Fibroblast of lung (primary cell): ENCODE results near the gene VPS13D. TPM values are rescaled to one million over a fixed set of nuclear protein-coding genes. Genes with fewer than 3 reads are reported as not detected.

Source experiments
- DNase-seq, 2 donors: peaks; one replicate each; pipeline versions ENCODE4 v3.0.0 to v3.0.0-alpha.2; 2010; ENCODE audit warnings: low read depth in 2 of 2
- H2AFZ ChIP-seq: 2 replicates; pipeline ENCODE4 v1.5.1; 2012; ENCODE audit warnings: low read length, control low read depth, inconsistent platforms
- H3K27ac ChIP-seq: 2 replicates; pipeline ENCODE4 v1.5.1; 2011; ENCODE audit warnings: low read length, control low read depth; ENCODE audit not compliant: insufficient read depth
- H3K27me3 ChIP-seq: 2 replicates; pipeline ENCODE4 v1.5.1; 2011; ENCODE audit warnings: mild to moderate bottlenecking, low read length; ENCODE audit not compliant: control insufficient read depth, insufficient read depth
- H3K36me3 ChIP-seq: 2 replicates; pipeline ENCODE4 v1.5.1; 2011; ENCODE audit warnings: low read length; ENCODE audit not compliant: control insufficient read depth, insufficient read depth
- H3K4me1 ChIP-seq: 2 replicates; pipeline ENCODE4 v1.5.1; 2011; ENCODE audit warnings: low read length; ENCODE audit not compliant: control insufficient read depth, insufficient read depth; ENCODE audit errors: extremely low read depth
- H3K4me2 ChIP-seq: 2 replicates; pipeline ENCODE4 v1.5.1; 2011; ENCODE audit warnings: low read length, control low read depth; ENCODE audit not compliant: insufficient read depth; ENCODE audit errors: extremely low read depth
- H3K4me3 ChIP-seq, 4 experiments: fragments of 200-600 bp in 1 of 4; sonication (generic) in 1 of 4; replicated peaks in 1 of 4; 2 replicates each; pipeline ENCODE4 v1.5.1; 2011 to 2016; ENCODE audit warnings: low read length in 4 of 4, low read depth in 3 of 4, mild to moderate bottlenecking in 3 of 4, control low read depth in 2 of 4, inconsistent platforms in 1 of 4, mixed read lengths in 1 of 4; ENCODE audit not compliant: insufficient read depth in 1 of 4; ENCODE audit errors: control extremely low read depth in 1 of 4
- H3K79me2 ChIP-seq: 2 replicates; pipeline ENCODE4 v1.5.1; 2012; ENCODE audit warnings: mild to moderate bottlenecking, low read length, inconsistent platforms; ENCODE audit not compliant: control insufficient read depth, insufficient read depth
- H3K9ac ChIP-seq: 2 replicates; pipeline ENCODE4 v1.5.1; 2011; ENCODE audit warnings: mild to moderate bottlenecking, low read length, control low read depth; ENCODE audit not compliant: insufficient read depth
- H3K9me3 ChIP-seq: 2 replicates; pipeline ENCODE4 v1.5.1; 2012; ENCODE audit warnings: low read depth, low read length; ENCODE audit not compliant: control insufficient read depth, insufficient read depth
- H4K20me1 ChIP-seq: 2 replicates; pipeline ENCODE4 v1.5.1; 2011; ENCODE audit warnings: low read length; ENCODE audit not compliant: control insufficient read depth, insufficient read depth; ENCODE audit errors: extremely low read depth
- CTCF ChIP-seq, 2 donors: IDR thresholded peaks in 1 of 2; conservative IDR thresholded peaks in 1 of 2; 1 replicate in 1 of 2; 2 replicates in 1 of 2; pipeline ENCODE4 v1.5.1; 2011 to 2012; ENCODE audit warnings: low read length in 2 of 2, control low read depth in 1 of 2, inconsistent platforms in 1 of 2, low read depth in 1 of 2, mild to moderate bottlenecking in 1 of 2
- EZH2 ChIP-seq: IDR thresholded peaks from 2 replicates; pipeline ENCODE4 v1.5.1; 2012; ENCODE audit warnings: low read length, control low read depth, mild to moderate bottlenecking; ENCODE audit errors: missing control alignments
- polyA plus RNA-seq, 2 donors: library from polyadenylated mRNA; depleted of rRNA in 1 of 2; stranded (reverse) in 1 of 2; unstranded in 1 of 2; fragments of >200 nt; gene quantifications; 2 replicates each; pipeline ENCODE4 v1.2.1, GENCODE V29; 2011 to 2012; ENCODE audit warnings: missing spikeins in 1 of 2
- total RNA-seq: library from RNA; depleted of rRNA; stranded (reverse); fragments of >200 nt; gene quantifications from 2 replicates; pipeline ENCODE4 v1.2.1, GENCODE V29; 2014

The VPS13D gene
- total and polyA plus RNA-seq, 2 donors (not counting 1 experiment from before 2014, with no cell fraction given): 14.6 to 40.0 TPM

GRCh38 chr1:12486059-12486341 is 256.2 kb downstream of the VPS13D start:
- H4K20me1 ChIP-seq: no peaks in the 10 kb centered on the region
- H3K9ac ChIP-seq: no peak overlapping the region
- H3K27ac ChIP-seq: no peak overlapping the region
- H3K4me1 ChIP-seq: peaks cover 3% of the 10 kb centered on the region
- no peak for DNase-seq
- no peak for TF ChIP-seq CTCF (conservative IDR thresholded peaks at IDR 0.05 in 1 of 2, IDR thresholded peaks at IDR 0.05 in 1 of 2; ENCODE audit: low read depth in 1 of 2, low read length in 2 of 2)
- TF ChIP-seq EZH2: no peak
- no peaks in the 10 kb centered on the region for H3K27me3 ChIP-seq
- no peaks in the 10 kb centered on the region for H3K36me3 ChIP-seq
- H3K79me2 ChIP-seq: no peaks in the 10 kb centered on the region
- no peaks in the 10 kb centered on the region for H3K9me3 ChIP-seq
- H3K4me2 ChIP-seq: no peak overlapping the region
- H3K4me3 ChIP-seq: no peak overlapping the region
- H2AFZ ChIP-seq: no peak overlapping the region

GRCh38 chr1:12486401-12487005 is 256.7 kb downstream of the VPS13D start:
- H3K79me2 ChIP-seq: no peaks in the 10 kb centered on the region
- no peaks in the 10 kb centered on the region for H3K27me3 ChIP-seq
- no peak overlapping the region for H2AFZ ChIP-seq
- TF ChIP-seq CTCF (conservative IDR thresholded peaks at IDR 0.05 in 1 of 2, IDR thresholded peaks at IDR 0.05 in 1 of 2; ENCODE audit: low read depth in 1 of 2, low read length in 2 of 2) (no peak), EZH2 (no peak)
- H3K9ac ChIP-seq: no peak overlapping the region
- H3K36me3 ChIP-seq: no peaks in the 10 kb centered on the region
- no peak overlapping the region for H3K4me3 ChIP-seq
- H3K9me3 ChIP-seq: no peaks in the 10 kb centered on the region
- H4K20me1 ChIP-seq: no peaks in the 10 kb centered on the region
- no peak overlapping the region for H3K4me2 ChIP-seq
- H3K27ac ChIP-seq: no peak overlapping the region
- DNase-seq: peak in 1 of 2 donors; percentile 58
- no peaks in the 10 kb centered on the region for H3K4me1 ChIP-seq

DNA sequence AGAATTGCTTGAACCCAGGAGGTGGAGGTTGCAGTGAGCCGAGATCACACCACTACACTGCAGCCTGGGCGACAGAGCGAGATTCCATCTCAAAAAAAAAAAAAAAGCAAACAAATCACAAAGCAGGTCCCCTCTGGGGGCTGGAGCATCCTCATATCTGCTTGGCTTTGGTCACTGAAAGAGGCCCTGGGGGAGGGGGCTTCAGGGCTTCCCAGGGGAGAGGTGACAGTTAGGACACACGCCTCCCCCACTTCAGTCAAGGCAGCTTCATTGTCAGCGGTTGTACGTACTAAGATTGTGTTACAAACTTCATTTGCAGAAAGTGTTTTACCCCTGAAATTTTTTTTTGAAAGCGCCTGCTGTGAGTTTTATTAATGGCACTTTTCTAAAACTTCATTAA is 257.7 kb downstream of the VPS13D start:
- H3K36me3 ChIP-seq: no peaks in the 10 kb centered on the region
- H3K4me2 ChIP-seq: no peak overlapping the region
- TF ChIP-seq EZH2: no peak
- no peak for TF ChIP-seq CTCF (conservative IDR thresholded peaks at IDR 0.05 in 1 of 2, IDR thresholded peaks at IDR 0.05 in 1 of 2; ENCODE audit: low read depth in 1 of 2, low read length in 2 of 2)
- no peaks in the 10 kb centered on the region for H3K4me1 ChIP-seq
- H3K79me2 ChIP-seq: no peaks in the 10 kb centered on the region
- H3K27ac ChIP-seq: no peak overlapping the region
- no peaks in the 10 kb centered on the region for H3K9me3 ChIP-seq
- no peak for DNase-seq
- H3K27me3 ChIP-seq: no peaks in the 10 kb centered on the region
- no peak overlapping the region for H3K9ac ChIP-seq
- H4K20me1 ChIP-seq: no peaks in the 10 kb centered on the region
- no peak overlapping the region for H2AFZ ChIP-seq
- H3K4me3 ChIP-seq: no peak overlapping the region
